Loucy (cell line): ENCODE data around the gene ITPRIP.

Source experiments
- H2AFZ ChIP-seq: fragments of 200-600 bp; sonication (generic); 2 replicates; pipeline ENCODE4 v1.6.0; 2016; ENCODE audit warnings: antibody characterized with exemption, mild to moderate bottlenecking, low read length, moderate library complexity
- H3F3A ChIP-seq: fragments of 200-600 bp; 2 replicates; pipeline ENCODE4 v1.6.0; 2016; ENCODE audit warnings: antibody characterized with exemption, low read depth, mild to moderate bottlenecking
- H3K27me3 ChIP-seq: fragments of 200-600 bp; sonication (generic); 2 replicates; pipeline ENCODE4 v1.6.1; 2014; ENCODE audit warnings: low read length, mild to moderate bottlenecking; ENCODE audit not compliant: insufficient read depth, poor library complexity, severe bottlenecking
- H3K36me3 ChIP-seq: fragments of 200-600 bp; sonication (generic); 2 replicates; pipeline ENCODE4 v1.6.1; 2016; ENCODE audit warnings: low read length; ENCODE audit not compliant: insufficient read depth
- H3K4me1 ChIP-seq: fragments of 200-600 bp; sonication (generic); 2 replicates; pipeline ENCODE4 v1.5.1; 2014; ENCODE audit warnings: low read length, mild to moderate bottlenecking; ENCODE audit not compliant: insufficient read depth, poor library complexity, severe bottlenecking
- H3K4me2 ChIP-seq: fragments of 200-600 bp; sonication (generic); 2 replicates; pipeline ENCODE4 v1.6.0; 2014; ENCODE audit warnings: antibody characterized with exemption, low read length, low read depth, mild to moderate bottlenecking; ENCODE audit not compliant: poor library complexity, severe bottlenecking
- H3K4me3 ChIP-seq: fragments of 200-600 bp; sonication (generic); 2 replicates; pipeline ENCODE4 v1.5.1; 2014; ENCODE audit warnings: low read length, mild to moderate bottlenecking, mixed read lengths; ENCODE audit not compliant: poor library complexity, severe bottlenecking
- H3K79me2 ChIP-seq: fragments of 200-600 bp; sonication (generic); 2 replicates; pipeline ENCODE4 v1.6.1; 2014; ENCODE audit warnings: low read length; ENCODE audit not compliant: insufficient read depth
- H3K9ac ChIP-seq: fragments of 200-600 bp; sonication (generic); 2 replicates; pipeline ENCODE4 v1.6.0; 2014; ENCODE audit warnings: mild to moderate bottlenecking, low read depth, low read length, moderate library complexity; ENCODE audit not compliant: poor library complexity, severe bottlenecking
- H3K9me2 ChIP-seq: fragments of 200-600 bp; sonication (generic); replicated peaks from 2 replicates; pipeline ENCODE4 v1.6.1; 2016; ENCODE audit warnings: low read depth, low read length, mixed read lengths
- H3K9me3 ChIP-seq: fragments of 200-600 bp; sonication (generic); 2 replicates; pipeline ENCODE4 v1.6.1; 2014; ENCODE audit warnings: mild to moderate bottlenecking, antibody characterized with exemption, low read length, low read depth; ENCODE audit not compliant: insufficient read depth
- H4K20me1 ChIP-seq: fragments of 200-600 bp; sonication (generic); 2 replicates; pipeline ENCODE4 v1.6.0; 2014; ENCODE audit warnings: antibody characterized with exemption, low read length, mild to moderate bottlenecking; ENCODE audit not compliant: insufficient read depth, poor library complexity, severe bottlenecking
- CTCF ChIP-seq: fragments of 200-600 bp; sonication (generic); conservative IDR thresholded peaks from 2 replicates; pipeline ENCODE4 v1.5.1; 2014; ENCODE audit warnings: mild to moderate bottlenecking, antibody characterized with exemption, low read length
- EZH2phosphoT487 ChIP-seq: fragments of 200-600 bp; IDR thresholded peaks from 2 replicates; pipeline ENCODE4 v1.6.1; 2018; ENCODE audit warnings: antibody characterized with exemption, mild to moderate bottlenecking, moderate library complexity, borderline replicate concordance

ITPRIP gene

GRCh38 chr10:104331208-104331838 is 6.9 kb downstream of the ITPRIP start:
- H3K79me2 ChIP-seq: peaks cover 100% of the 10 kb centered on the region
- TF ChIP-seq EZH2phosphoT487: no peak
- TF ChIP-seq CTCF: no peak
- peak overlapping the region; percentile 23 for H3K4me3 ChIP-seq
- H3K9ac ChIP-seq: no peak overlapping the region
- peaks cover 68% of the 10 kb centered on the region for H4K20me1 ChIP-seq
- H3K4me2 ChIP-seq: peak overlapping the region; percentile 85
- H3K27me3 ChIP-seq: no peaks in the 10 kb centered on the region
- no peaks in the 10 kb centered on the region for H3K9me3 ChIP-seq
- H3K4me1 ChIP-seq: peaks cover 100% of the 10 kb centered on the region
- no peaks in the 10 kb centered on the region for H3F3A ChIP-seq
- no peaks in the 10 kb centered on the region; the same call in 1 of the 2 replicates for H3K36me3 ChIP-seq
- no peak overlapping the region for H2AFZ ChIP-seq
- H3K9me2 ChIP-seq: no peaks in the 10 kb centered on the region

- Histone ChIP-seq H3K9ac (peak overlapping the region; percentile 11), H3K4me1 (peaks cover 100% of the 10 kb centered on the region), H3K9me2 (no peaks in the 10 kb centered on the region), H3K27me3 (no peaks in the 10 kb centered on the region), H4K20me1 (peaks cover 68% of the 10 kb centered on the region), H3K4me3 (peak overlapping the region; percentile 74), H3K9me3 (no peaks in the 10 kb centered on the region), H3K36me3 (no peaks in the 10 kb centered on the region; the same call in 1 of the 2 replicates), H2AFZ (no peak overlapping the region), H3K4me2 (peak overlapping the region; percentile 85), H3K79me2 (peaks cover 100% of the 10 kb centered on the region), H3F3A (no peaks in the 10 kb centered on the region)
- TF ChIP-seq EZH2phosphoT487 (no peak), CTCF (no peak)
Observed at GRCh38 chr10:104330168-104331110, 7.8 kb downstream of the ITPRIP start.

- H2AFZ ChIP-seq: no peak overlapping the region
- H3K79me2 ChIP-seq: peaks cover 100% of the 10 kb centered on the region
- peak overlapping the region; percentile 80 for H3K9ac ChIP-seq
- H3K4me3 ChIP-seq: peak overlapping the region; percentile 74
- H3K9me2 ChIP-seq: no peaks in the 10 kb centered on the region
- no peaks in the 10 kb centered on the region for H3F3A ChIP-seq
- peaks cover 68% of the 10 kb centered on the region for H4K20me1 ChIP-seq
- no peaks in the 10 kb centered on the region for H3K27me3 ChIP-seq
- no peak for TF ChIP-seq EZH2phosphoT487
- no peak for TF ChIP-seq CTCF
- no peaks in the 10 kb centered on the region for H3K9me3 ChIP-seq
- H3K36me3 ChIP-seq: no peaks in the 10 kb centered on the region; the same call in 1 of the 2 replicates
- H3K4me1 ChIP-seq: peaks cover 100% of the 10 kb centered on the region
- peak overlapping the region; percentile 85 for H3K4me2 ChIP-seq
Observed at GRCh38 chr10:104329735-104330134, 8.5 kb downstream of the ITPRIP start.
